Erythroblast (primary cell): ENCODE results near the gene NANP.
A peak's percentile ranks its signal among the peaks of the same experiment; 100 is the strongest.
"Not testable (repeated sequence)": the region's sequence is repeated elsewhere in the genome, so short reads cannot be mapped to it uniquely, and the experiment has no call there.

Source experiments
- DNase-seq, 2 experiments: peaks; one replicate each; lab custom pipeline; 2025; lab: John Stamatoyannopoulos, UW
- GATA1 ChIP-seq: IDR thresholded peaks from 2 replicates; pipeline ENCODE4 v1.6.1; 2011; ENCODE audit warnings: low read depth, mild to moderate bottlenecking, control low read depth, low read length, moderate library complexity
- POLR2A ChIP-seq: IDR thresholded peaks from 2 replicates; pipeline ENCODE4 v1.6.1; 2011; ENCODE audit warnings: mild to moderate bottlenecking, low read length

The NANP gene, protein sequence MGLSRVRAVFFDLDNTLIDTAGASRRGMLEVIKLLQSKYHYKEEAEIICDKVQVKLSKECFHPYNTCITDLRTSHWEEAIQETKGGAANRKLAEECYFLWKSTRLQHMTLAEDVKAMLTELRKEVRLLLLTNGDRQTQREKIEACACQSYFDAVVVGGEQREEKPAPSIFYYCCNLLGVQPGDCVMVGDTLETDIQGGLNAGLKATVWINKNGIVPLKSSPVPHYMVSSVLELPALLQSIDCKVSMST

DNA sequence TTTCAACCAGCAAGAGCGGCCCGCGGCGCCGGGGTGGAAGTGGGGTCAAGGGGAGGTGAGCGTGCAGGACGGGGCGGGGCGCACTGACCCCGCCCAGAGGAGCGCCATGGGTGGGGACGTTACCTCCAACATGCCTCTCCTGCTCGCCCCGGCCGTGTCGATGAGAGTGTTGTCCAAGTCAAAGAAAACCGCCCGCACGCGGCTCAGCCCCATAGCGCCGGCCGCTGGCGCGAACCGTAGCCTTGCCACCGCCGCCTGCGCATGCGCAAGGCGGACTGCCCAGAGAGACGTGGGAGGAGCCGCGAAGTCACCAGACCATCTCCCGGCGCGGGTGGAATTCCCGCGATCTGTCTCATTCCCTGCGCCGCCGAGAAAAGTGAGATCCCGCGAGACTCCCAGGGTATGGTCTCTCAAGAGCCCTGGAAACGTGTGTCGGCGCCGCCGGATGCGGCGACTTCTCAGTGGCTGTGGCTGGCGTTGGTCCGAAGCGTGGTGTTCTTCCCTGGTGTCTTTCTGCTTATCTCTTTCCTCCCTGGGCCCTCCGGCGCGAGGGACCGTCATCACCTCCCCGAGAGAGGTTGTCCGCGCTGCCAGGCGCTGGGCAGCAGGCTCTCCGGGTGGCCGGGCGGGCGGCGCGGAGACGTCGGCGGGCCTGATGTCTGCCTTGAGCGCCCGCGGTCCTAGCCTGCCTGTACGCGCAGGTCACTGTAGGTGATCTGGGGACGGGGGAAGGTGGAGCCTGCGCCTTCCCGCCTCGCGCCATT lies at the start of gene NANP:
Gene NANP, minus strand, starts transcription at position 279 of the 764 bp plus-strand sequence. Its CDS starts 66 bp downstream, at position 213.
- TF ChIP-seq POLR2A: peak; percentile 95
- no peak for TF ChIP-seq GATA1
- peak; percentile 94 to 95 for DNase-seq

DNA sequence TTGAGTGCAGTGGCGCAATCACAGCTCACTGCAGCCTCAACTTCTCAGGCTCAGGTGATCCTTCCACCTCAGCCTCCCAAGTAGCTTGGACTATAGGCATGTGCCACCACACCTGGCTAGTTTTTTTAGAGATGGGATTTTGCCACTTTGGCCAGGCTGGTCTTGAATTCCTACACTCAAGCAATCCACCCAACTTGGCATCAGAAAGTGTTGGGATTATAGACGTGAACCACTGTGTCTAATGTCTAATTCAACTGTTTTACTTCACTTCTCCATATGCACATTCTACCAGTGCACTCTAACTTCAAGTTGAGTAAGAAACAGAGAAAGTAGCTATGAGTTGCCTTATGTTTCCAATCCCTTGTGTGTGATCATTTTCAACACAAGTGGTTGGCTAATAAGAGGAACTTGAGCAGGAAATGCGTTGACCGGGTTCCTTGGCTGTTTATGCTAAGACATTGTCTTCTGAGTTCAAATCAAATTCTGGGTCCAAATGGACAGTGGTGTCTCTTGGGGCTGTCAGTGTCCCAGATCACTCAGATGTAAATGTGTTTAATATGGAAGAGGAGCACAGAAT lies 48.9 kb upstream of the NANP start:
- DNase-seq: no peak
- no peak for TF ChIP-seq GATA1

DNA sequence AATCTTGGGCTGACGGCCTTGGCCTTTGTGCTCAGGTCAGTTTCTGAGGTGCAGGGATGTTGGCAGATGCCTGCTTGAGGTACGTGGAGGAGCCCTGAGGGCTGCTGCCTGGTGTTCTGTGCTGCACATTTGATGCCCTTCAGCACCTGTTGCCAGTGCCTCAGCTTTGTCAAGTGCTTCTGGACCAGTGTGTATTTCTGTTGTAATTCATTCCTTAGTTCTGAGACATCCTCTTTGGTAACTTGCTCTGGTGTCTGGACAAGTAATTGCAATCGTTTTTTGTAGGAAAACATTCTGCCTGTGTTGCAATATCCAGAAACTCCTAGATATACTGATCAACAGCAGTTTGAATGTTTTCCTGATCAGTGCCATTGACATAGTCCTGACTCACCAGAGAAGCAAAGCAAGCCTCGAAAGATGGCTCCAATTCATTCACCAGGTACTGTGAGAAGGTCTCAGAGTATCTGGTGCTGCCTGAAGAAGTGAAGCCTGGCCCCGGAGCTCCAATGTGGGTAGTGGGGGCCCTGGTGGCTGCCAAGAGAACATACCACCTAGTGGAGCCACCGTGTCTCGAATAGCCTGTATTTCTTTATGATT lies 46.1 kb upstream of the NANP start:
- DNase-seq: peak in 1 of 2 experiments; percentile 6
- TF ChIP-seq POLR2A: no peak
- no peak for TF ChIP-seq GATA1

- TF ChIP-seq GATA1 (no peak), POLR2A (no peak)
- no peak for DNase-seq
Observed at GRCh38 chr20:25668446-25668845, 44.6 kb upstream of the NANP start.

- TF ChIP-seq GATA1 (no peak), POLR2A (no peak)
- no peak for DNase-seq
Observed at GRCh38 chr20:25659999-25660398, 36.2 kb upstream of the NANP start.

- no peak for DNase-seq
- no peak for TF ChIP-seq GATA1
- no peak for TF ChIP-seq POLR2A
Observed at GRCh38 chr20:25654487-25654886, 30.7 kb upstream of the NANP start.

DNA sequence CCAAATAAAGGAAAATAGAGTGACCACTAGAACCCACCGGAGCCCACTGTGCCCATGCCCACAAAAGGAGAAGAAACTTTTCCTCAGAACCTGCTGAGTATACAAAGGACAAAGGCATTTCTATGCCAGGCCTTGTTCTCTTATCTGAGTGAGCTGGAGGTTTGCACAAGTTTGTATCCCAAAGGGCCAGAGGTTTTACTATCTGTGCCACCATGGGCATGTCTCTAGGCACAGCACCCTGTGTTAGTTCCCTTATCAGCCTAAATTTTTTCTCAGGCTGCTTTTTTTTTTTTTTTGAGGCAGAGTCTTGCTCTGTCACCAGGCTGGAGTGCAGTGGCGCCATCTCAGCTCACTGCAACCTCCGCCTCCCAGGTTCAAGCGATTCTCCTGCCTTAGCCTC lies 29.1 kb upstream of the NANP start:
- peak; percentile 13 to 69 for DNase-seq

GRCh38 chr20:25644814-25645213 lies 21.0 kb upstream of the NANP start:
- DNase-seq: no peak
- TF ChIP-seq POLR2A (no peak), GATA1 (no peak)

DNA sequence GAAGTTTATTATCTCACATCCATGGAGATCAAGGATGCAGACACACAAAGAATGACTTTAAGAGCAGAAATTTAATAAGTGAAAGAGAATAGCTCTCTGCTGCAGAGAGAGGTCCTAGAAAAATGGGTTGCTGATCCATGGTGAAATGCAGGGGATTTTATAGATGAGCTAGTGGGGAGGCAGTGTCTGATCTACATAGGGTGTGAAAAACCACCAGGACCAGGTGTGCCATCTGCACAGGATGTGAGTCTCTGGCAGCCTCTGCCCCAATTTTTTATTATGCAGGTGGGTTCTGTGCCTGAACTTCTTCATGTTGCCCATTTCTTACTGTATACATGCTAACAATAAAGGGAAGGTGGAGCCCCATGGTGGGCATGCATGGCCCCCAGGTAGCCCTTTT lies 19.9 kb upstream of the NANP start:
- TF ChIP-seq GATA1: no peak
- no peak for TF ChIP-seq POLR2A
- no peak for DNase-seq

DNA sequence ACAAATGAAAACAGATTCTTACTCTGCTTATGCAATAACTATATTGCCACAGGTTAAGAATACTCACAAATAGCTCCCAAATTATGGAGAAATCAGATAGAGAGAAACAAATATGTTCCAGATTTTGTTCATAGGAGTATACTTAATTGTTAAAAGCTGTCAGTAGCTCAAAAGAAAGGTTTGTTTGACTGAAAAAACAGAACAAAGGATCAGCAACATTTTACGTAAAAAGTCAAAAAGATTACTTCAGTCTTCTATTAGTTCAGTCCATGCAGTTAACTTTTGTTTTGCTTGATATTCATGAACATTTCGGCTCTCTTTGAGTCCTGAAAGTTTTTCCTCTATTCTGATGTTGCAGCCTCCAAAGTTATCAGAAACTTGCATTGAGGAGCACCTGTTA lies 13.4 kb upstream of the NANP start:
- TF ChIP-seq GATA1 (no peak), POLR2A (no peak)
- no peak for DNase-seq

DNA sequence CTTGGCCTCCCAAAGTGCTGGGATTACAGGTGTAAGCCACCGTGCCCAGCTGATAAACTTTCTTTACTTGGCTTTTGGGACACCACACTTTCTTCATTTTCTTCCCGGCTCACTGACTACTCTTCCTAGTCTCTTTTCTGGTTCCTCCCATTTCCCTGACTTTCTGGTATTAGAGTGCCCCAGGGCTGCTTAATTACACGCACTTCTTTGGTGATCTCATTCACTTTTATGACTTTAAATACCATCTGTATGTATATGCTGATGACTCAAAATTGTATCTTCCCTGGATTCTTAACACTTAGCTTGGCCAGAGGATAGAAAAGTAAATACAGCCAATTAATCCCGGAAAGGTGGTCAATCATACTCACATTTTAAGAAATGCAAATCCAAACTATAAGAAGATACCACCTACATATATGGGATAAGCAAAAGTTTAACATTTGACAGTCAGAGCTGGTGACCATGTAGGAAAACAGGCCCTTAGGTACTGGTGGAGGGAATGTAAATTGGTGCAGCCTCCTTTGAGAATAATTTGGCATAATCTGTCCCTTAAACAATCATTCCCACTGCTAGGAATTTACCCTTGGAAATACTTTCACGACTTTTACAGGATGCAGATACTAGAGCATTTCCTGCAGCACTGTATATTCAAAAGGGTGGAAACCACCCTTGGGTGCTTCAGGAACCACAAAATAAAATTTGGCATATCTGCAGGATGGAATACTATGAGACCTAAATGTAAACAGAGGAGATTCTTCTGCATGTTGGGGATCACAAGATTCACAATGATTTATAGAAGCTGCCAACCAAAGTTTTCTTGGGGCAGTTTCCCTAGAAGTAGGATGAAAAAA lies 9.4 kb upstream of the NANP start:
- DNase-seq: no peak
- TF ChIP-seq POLR2A: no peak
- TF ChIP-seq GATA1: no peak

GRCh38 chr20:25630615-25631014 lies 6.8 kb upstream of the NANP start:
- not testable (repeated sequence) for DNase-seq

- DNase-seq: no peak
- TF ChIP-seq GATA1: no peak
- no peak for TF ChIP-seq POLR2A
Observed at GRCh38 chr20:25629816-25630499, 6.1 kb upstream of the NANP start.
